Naive thymus-derived CD4-positive, alpha-beta T cell (primary cell): Measurements from ENCODE around the gene CBY1. TPM values are rescaled to one million over a fixed set of nuclear protein-coding genes. Genes with fewer than 3 reads are reported as not detected.
"Not testable (repeated sequence)": the region's sequence is repeated elsewhere in the genome, so short reads cannot be mapped to it uniquely, and the experiment has no call there.

ENCODE experiments used
- ATAC-seq: fragments of 150-1000 bp; cut with Tn5 transposase; 2 replicates; pipeline ENCODE4 v1.10.0; 2021; ENCODE audit warnings: mild to moderate bottlenecking, moderate library complexity
- CTCF ChIA-PET: fragments of 350-600 bp; sonication (Branson Sonifier 250); formaldehyde crosslinking; loops from one replicate; lab custom pipeline; 2021; ENCODE audit warnings: antibody characterized with exemption; lab: Charles Lee
- POLR2A ChIA-PET: fragments of 350-600 bp; sonication (Branson Sonifier 250); formaldehyde crosslinking; loops from one replicate; lab custom pipeline; 2021; ENCODE audit warnings: antibody characterized with exemption, inconsistent platforms; lab: Charles Lee
- DNase-seq, 9 donors: peaks; one replicate each; pipeline versions ENCODE4 v3.0.0 to v3.0.0-alpha.2; 2020 to 2022; ENCODE audit warnings: mixed read lengths in 1 of 9
- H3K27ac ChIP-seq: one replicate; pipeline ENCODE4 v1.7.0; 2013; ENCODE audit warnings: mild to moderate bottlenecking, low read depth, low read length, moderate library complexity
- H3K27me3 ChIP-seq, 2 donors: one replicate each; pipeline ENCODE4 v1.7.0; 2013; ENCODE audit warnings: low read length in 2 of 2, mild to moderate bottlenecking in 2 of 2, moderate library complexity in 2 of 2; ENCODE audit not compliant: control insufficient read depth in 2 of 2, insufficient read depth in 2 of 2
- H3K36me3 ChIP-seq, 3 experiments: 1 replicate in 2 of 3; 2 replicates in 1 of 3; pipeline ENCODE4 v1.7.0; 2013; ENCODE audit warnings: low read length in 3 of 3, mild to moderate bottlenecking in 3 of 3, moderate library complexity in 1 of 3; ENCODE audit not compliant: insufficient read depth in 3 of 3, control insufficient read depth in 2 of 3
- H3K4me1 ChIP-seq, 2 donors: one replicate each; pipeline ENCODE4 v1.7.0; 2013; ENCODE audit warnings: low read length in 2 of 2, mild to moderate bottlenecking in 2 of 2, moderate library complexity in 1 of 2; ENCODE audit not compliant: control insufficient read depth in 2 of 2, insufficient read depth in 2 of 2
- H3K4me3 ChIP-seq: 2 replicates; pipeline ENCODE4 v1.7.0; 2013; ENCODE audit warnings: mild to moderate bottlenecking, low read length
- H3K9me3 ChIP-seq, 3 experiments: 1 replicate in 2 of 3; 2 replicates in 1 of 3; pipeline ENCODE4 v1.7.0; 2013; ENCODE audit warnings: low read length in 3 of 3; ENCODE audit not compliant: control insufficient read depth in 2 of 3
- H3K27ac Mint-ChIP-seq, 9 donors: one replicate each; pipeline ENCODE4 v1.8.0; 2020 to 2022; ENCODE audit warnings: mixed read lengths in 9 of 9, mild to moderate bottlenecking in 8 of 9, moderate library complexity in 5 of 9, inconsistent platforms in 2 of 9
- H3K27me3 Mint-ChIP-seq, 5 donors: one replicate each; pipeline ENCODE4 v1.8.0; 2021 to 2022; ENCODE audit warnings: mixed read lengths in 5 of 5, mild to moderate bottlenecking in 1 of 5
- H3K36me3 Mint-ChIP-seq, 5 donors: one replicate each; pipeline ENCODE4 v1.8.0; 2020 to 2022; ENCODE audit warnings: mixed read lengths in 5 of 5, mild to moderate bottlenecking in 3 of 5, inconsistent platforms in 1 of 5
- H3K4me1 Mint-ChIP-seq, 7 donors: one replicate each; pipeline ENCODE4 v1.8.0; 2020 to 2022; ENCODE audit warnings: mixed read lengths in 7 of 7, mild to moderate bottlenecking in 3 of 7, inconsistent platforms in 1 of 7
- H3K4me3 Mint-ChIP-seq, 10 donors: one replicate each; pipeline ENCODE4 v1.8.0; 2020 to 2022; ENCODE audit warnings: mild to moderate bottlenecking in 10 of 10, mixed read lengths in 10 of 10, moderate library complexity in 6 of 10, inconsistent platforms in 2 of 10
- H3K9me3 Mint-ChIP-seq, 11 donors: one replicate each; pipeline ENCODE4 v1.8.0; 2020 to 2022; ENCODE audit warnings: mixed read lengths in 11 of 11, mild to moderate bottlenecking in 4 of 11, inconsistent platforms in 1 of 11, moderate library complexity in 1 of 11
- intact Hi-C, 2 donors: fragments of 100-400 bp; cut with micrococcal nuclease; formaldehyde crosslinking; loops; one replicate each; pipeline ENCODE4 v1.15.1; 2023
- polyA plus RNA-seq, 2 donors: library from polyadenylated mRNA; unstranded; fragments of 300-500 nt; fragmentation: Illumina TruSeq; gene quantifications; one replicate each; pipeline ENCODE4 v1.2.3, GENCODE V29; 2021
- total RNA-seq, 6 experiments: library from RNA in 5 of 6; stranded (reverse) in 5 of 6; gene quantifications; 1 replicate in 5 of 6; 2 replicates in 1 of 6; pipeline ENCODE4 v1.2.3 and lab custom pipeline; 2021 to 2026

The CBY1 gene
- total and polyA plus RNA-seq, 7 experiments from 2014 or later = 8.1 to 39.9 (median 12.7) TPM

DNA sequence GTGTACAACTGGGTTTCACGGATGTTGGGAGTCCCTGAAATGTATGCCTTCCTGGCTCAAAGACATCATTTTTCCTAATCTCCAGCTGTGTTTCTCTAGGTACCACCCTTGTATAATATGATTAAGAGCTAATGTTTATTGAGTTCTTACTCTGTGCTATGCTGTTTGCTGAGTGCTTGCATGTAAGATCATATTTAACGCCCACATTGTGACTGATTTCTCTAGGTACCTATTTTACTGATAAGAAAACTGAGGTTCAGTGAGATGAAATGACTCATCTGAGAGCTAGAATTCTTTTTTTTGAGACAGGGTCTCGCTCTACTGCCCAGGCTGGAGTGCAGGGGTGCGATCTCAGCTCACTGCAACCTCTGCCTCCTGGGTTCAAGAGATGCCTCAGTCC lies 42.9 kb upstream of the CBY1 start:
- H3K27me3 Mint-ChIP-seq = peaks cover 0 to 19% (median 5%) of the 10 kb centered on the region in 5 donors
- no peak overlapping the region for H3K27ac Mint-ChIP-seq
- CTCF ChIA-PET = no interaction called here
- Histone ChIP-seq H3K27me3 (no peaks in the 10 kb centered on the region), H3K4me1 (no peaks in the 10 kb centered on the region), H3K36me3 (no peaks in the 10 kb centered on the region), H3K4me3 (no peak overlapping the region), H3K9me3 (peaks cover 0 to 11% (median 0%) of the 10 kb centered on the region in 3 experiments), H3K27ac (no peak overlapping the region)
- ATAC-seq (no peak), DNase-seq (no peak)
- peaks cover 0 to 2% (median 0%) of the 10 kb centered on the region in 7 donors for H3K4me1 Mint-ChIP-seq
- H3K9me3 Mint-ChIP-seq = peaks cover 0 to 18% (median 11%) of the 10 kb centered on the region in 11 donors
- H3K36me3 Mint-ChIP-seq = peaks cover 0 to 6% (median 0%) of the 10 kb centered on the region in 5 donors
- intact Hi-C loops = no loop called here
- no peak overlapping the region for H3K4me3 Mint-ChIP-seq
- POLR2A ChIA-PET = no interaction called here

DNA sequence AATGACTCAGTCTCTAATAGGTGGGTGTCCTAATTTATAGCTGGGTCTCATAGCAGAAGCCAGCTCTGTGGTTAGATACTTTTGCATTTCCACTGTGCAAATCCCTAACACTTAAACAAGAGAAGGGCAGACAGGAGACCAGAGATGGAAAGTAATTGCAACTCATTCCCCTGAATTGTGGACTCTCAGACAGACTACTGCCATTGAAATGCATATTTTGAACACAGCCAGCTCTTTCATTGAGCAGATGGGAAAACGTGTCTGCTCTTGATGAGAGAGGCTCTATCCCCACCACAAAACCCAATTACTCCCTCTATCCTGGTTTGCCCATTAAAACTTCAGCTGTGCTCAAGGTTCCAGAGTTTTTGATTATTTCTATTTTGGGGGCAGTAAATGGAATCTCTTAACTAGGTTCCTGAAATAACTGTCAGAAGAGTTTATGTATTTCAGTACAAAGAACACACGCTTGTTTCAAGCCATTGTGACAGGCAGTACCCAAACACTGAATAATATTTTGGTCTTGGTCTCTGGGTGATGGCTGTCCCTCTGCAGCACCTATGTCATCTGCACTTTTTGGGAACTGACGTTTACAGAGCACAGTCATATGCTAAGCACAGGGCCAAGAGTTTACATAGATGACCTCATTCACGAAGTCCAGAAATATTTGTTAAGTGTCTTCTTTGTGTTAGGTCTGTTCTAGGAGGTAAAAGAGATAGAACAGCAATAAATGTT lies 41.9 kb upstream of the CBY1 start:
- CTCF ChIA-PET = no interaction called here
- POLR2A ChIA-PET = no interaction called here
- peaks cover 0 to 24% (median 5%) of the 10 kb centered on the region in 5 donors for H3K27me3 Mint-ChIP-seq
- no peaks in the 10 kb centered on the region for H3K36me3 ChIP-seq
- H3K9me3 Mint-ChIP-seq = peaks cover 0 to 20% (median 11%) of the 10 kb centered on the region in 11 donors
- H3K4me3 ChIP-seq = no peak overlapping the region
- no peaks in the 10 kb centered on the region for H3K27me3 ChIP-seq
- H3K27ac Mint-ChIP-seq = no peak overlapping the region
- peaks cover 0 to 2% (median 0%) of the 10 kb centered on the region in 7 donors for H3K4me1 Mint-ChIP-seq
- peaks cover 0 to 11% (median 0%) of the 10 kb centered on the region in 3 experiments for H3K9me3 ChIP-seq
- no peaks in the 10 kb centered on the region for H3K4me1 ChIP-seq
- no peak overlapping the region for H3K27ac ChIP-seq
- no peak overlapping the region for H3K4me3 Mint-ChIP-seq
- DNase-seq (no peak), ATAC-seq (no peak)
- peaks cover 0 to 7% (median 0%) of the 10 kb centered on the region in 5 donors for H3K36me3 Mint-ChIP-seq
- intact Hi-C loops = no loop called here

DNA sequence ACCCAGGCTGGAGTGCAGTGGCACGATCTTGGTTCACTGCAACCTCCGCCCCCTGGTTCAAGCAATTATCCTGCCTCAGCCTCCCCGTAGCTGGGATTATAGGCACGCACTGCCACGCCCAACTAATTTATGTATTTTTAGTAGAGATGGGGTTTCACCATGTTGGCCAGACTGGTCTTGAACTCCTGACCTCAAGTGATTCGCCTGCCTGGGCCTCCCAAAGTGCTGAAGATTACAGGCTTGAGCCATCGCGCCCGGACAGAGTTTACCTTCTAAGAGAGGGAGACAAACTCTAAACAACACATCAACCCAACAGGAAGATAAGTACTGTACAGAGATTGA lies 41.4 kb upstream of the CBY1 start:
- intact Hi-C loops = not testable (repeated sequence)

DNA sequence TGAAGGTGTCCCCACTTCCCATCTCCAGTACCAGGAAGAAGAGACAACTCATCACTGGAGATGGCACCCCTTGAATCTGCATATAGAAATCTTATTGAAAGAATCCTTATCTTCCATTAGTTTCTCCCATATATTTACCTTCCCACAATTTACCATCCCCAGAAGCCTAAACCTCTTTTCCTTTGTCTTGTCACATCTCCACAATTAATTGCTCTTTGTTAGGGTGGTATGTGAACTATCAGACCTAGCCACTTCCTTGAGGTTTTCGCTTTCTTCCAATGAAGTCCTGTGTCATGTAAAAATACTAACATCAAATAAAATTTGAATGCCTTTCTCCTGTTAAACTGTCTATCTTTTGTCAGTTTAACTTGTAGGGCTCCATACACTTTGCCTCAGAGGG lies 38.2 kb upstream of the CBY1 start:
- no peaks in the 10 kb centered on the region for H3K4me1 ChIP-seq
- H3K27ac Mint-ChIP-seq = no peak overlapping the region
- H3K4me1 Mint-ChIP-seq = peaks cover 0 to 2% (median 0%) of the 10 kb centered on the region in 7 donors
- DNase-seq (no peak), ATAC-seq (no peak)
- no peak overlapping the region for H3K4me3 ChIP-seq
- CTCF ChIA-PET = interaction anchor here (0.6 kb wide), 1 partner anchor 55 kb away, joined by 3 read pairs; no protein-coding TSS in a partner anchor
- peaks cover 0 to 24% (median 5%) of the 10 kb centered on the region in 5 donors for H3K27me3 Mint-ChIP-seq
- no peak overlapping the region for H3K27ac ChIP-seq
- POLR2A ChIA-PET = no interaction called here
- no peaks in the 10 kb centered on the region for H3K36me3 ChIP-seq
- no peaks in the 10 kb centered on the region for H3K27me3 ChIP-seq
- intact Hi-C loops = no loop called here
- H3K36me3 Mint-ChIP-seq = peaks cover 0 to 7% (median 0%) of the 10 kb centered on the region in 5 donors
- H3K4me3 Mint-ChIP-seq = no peak overlapping the region
- peaks cover 0 to 20% (median 11%) of the 10 kb centered on the region in 11 donors for H3K9me3 Mint-ChIP-seq
- H3K9me3 ChIP-seq = peaks cover 0 to 11% (median 0%) of the 10 kb centered on the region in 3 experiments

More for the DNA sequence above, 41.4 kb upstream of the CBY1 start:
- H3K27ac Mint-ChIP-seq, H3K36me3 ChIP-seq, POLR2A ChIA-PET, H3K4me3 Mint-ChIP-seq, H3K4me1 Mint-ChIP-seq, H3K36me3 Mint-ChIP-seq, H3K4me1 ChIP-seq, DNase-seq, H3K4me3 ChIP-seq, H3K27ac ChIP-seq, ATAC-seq, H3K27me3 ChIP-seq, CTCF ChIA-PET: not testable (repeated sequence)
- H3K9me3 ChIP-seq = peaks cover 0 to 11% (median 0%) of the 10 kb centered on the region in 3 experiments
- Mint-ChIP-seq H3K27me3 (peaks cover 0 to 24% (median 5%) of the 10 kb centered on the region in 5 donors), H3K9me3 (peaks cover 0 to 20% (median 11%) of the 10 kb centered on the region in 11 donors)

DNA sequence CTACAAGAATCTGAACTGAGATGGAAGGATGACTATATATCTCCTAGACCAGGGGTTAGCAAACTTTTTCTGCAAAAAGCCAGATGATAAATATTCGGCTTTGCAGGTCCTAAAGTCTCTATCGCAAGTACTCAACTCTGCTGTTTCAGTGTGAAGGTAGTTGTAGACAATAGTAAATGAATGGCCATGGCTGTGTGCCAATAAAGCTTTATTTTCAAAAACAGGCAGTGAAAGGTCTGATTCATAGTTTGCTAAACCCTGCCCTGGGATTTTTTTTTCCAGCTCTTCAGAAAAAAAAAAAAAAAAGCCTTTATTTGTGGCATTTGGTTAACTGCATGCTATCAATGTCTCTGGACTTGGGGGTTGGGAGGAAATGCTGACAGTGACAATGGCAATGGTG lies 37.8 kb upstream of the CBY1 start:
- Histone ChIP-seq H3K4me1 (no peaks in the 10 kb centered on the region), H3K4me3 (no peak overlapping the region), H3K9me3 (peaks cover 0 to 11% (median 0%) of the 10 kb centered on the region in 3 experiments), H3K36me3 (no peaks in the 10 kb centered on the region), H3K27me3 (no peaks in the 10 kb centered on the region), H3K27ac (no peak overlapping the region)
- Mint-ChIP-seq H3K4me1 (peaks cover 0 to 2% (median 0%) of the 10 kb centered on the region in 7 donors), H3K36me3 (peaks cover 0 to 7% (median 0%) of the 10 kb centered on the region in 5 donors), H3K27me3 (peaks cover 0 to 25% (median 5%) of the 10 kb centered on the region in 5 donors), H3K27ac (no peak overlapping the region), H3K4me3 (no peak overlapping the region), H3K9me3 (peaks cover 0 to 20% (median 11%) of the 10 kb centered on the region in 11 donors)
- no peak for DNase-seq
- no peak for ATAC-seq
- ChIA-PET CTCF (no interaction called here), POLR2A (no interaction called here)
- intact Hi-C loops = no loop called here

DNA sequence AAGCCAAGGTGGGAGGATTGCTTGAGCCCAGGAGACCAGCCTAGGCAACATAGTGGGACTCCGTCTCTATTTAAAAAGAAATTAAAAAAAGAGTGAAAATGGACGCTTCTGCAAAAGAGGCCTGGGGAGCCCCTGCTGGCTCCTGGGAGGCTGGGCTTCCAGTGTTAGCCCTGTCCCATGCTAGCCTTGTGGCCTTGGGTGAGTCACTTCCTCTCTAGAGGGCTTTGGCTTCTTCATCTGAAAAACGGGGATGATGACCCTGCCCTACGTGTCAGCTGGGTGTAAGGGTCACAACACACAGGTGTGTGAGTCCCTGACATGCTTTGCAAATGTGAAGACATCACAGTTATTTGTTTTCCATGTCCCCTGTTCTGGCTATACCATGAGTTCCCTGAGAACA lies 33.1 kb upstream of the CBY1 start:
- intact Hi-C loops = no loop called here

More for the DNA sequence above, 33.1 kb upstream of the CBY1 start:
- Histone ChIP-seq H3K4me1 (no peaks in the 10 kb centered on the region), H3K36me3 (no peaks in the 10 kb centered on the region), H3K4me3 (no peak overlapping the region), H3K27me3 (no peaks in the 10 kb centered on the region), H3K9me3 (peaks cover 0 to 2% (median 0%) of the 10 kb centered on the region in 3 experiments), H3K27ac (no peak overlapping the region)
- peaks cover 0 to 8% (median 2%) of the 10 kb centered on the region in 11 donors for H3K9me3 Mint-ChIP-seq
- no peak overlapping the region for H3K27ac Mint-ChIP-seq
- no peak overlapping the region for H3K4me3 Mint-ChIP-seq
- ATAC-seq (no peak), DNase-seq (no peak)
- ChIA-PET POLR2A (no interaction called here), CTCF (no interaction called here)
- peaks cover 0 to 3% (median 0%) of the 10 kb centered on the region in 5 donors for H3K36me3 Mint-ChIP-seq
- no peaks in the 10 kb centered on the region for H3K4me1 Mint-ChIP-seq
- peaks cover 0 to 8% (median 4%) of the 10 kb centered on the region in 5 donors for H3K27me3 Mint-ChIP-seq
